HUES64 (cell line): ENCODE data around the gene PCSK2.

Experiments
- H3K27ac ChIP-seq: 2 replicates; pipeline ENCODE4 v1.7.0; 2013; ENCODE audit warnings: low read depth, low read length, inconsistent platforms
- H3K27me3 ChIP-seq: 2 replicates; pipeline ENCODE4 v1.6.1; 2013; ENCODE audit warnings: mild to moderate bottlenecking, low read length; ENCODE audit not compliant: insufficient read depth
- H3K36me3 ChIP-seq: 2 replicates; pipeline ENCODE4 v1.6.1; 2013; ENCODE audit warnings: mild to moderate bottlenecking, low read length; ENCODE audit not compliant: insufficient read depth
- H3K4me1 ChIP-seq: 2 replicates; pipeline ENCODE4 v1.6.1; 2013; ENCODE audit warnings: mild to moderate bottlenecking, low read length, moderate library complexity; ENCODE audit not compliant: insufficient read depth
- H3K4me3 ChIP-seq: 2 replicates; pipeline ENCODE4 v1.5.1; 2013; ENCODE audit warnings: mild to moderate bottlenecking, low read length, moderate library complexity
- H3K9ac ChIP-seq: 2 replicates; pipeline ENCODE4 v1.6.1; 2013; ENCODE audit warnings: mild to moderate bottlenecking, low read depth, low read length
- H3K9me3 ChIP-seq: 2 replicates; pipeline ENCODE4 v1.6.1; 2013; ENCODE audit warnings: low read depth, low read length; ENCODE audit not compliant: insufficient read depth
- WGBS: fragments of 150-250, 120-280 bp; methylation state at CpG from one replicate; pipeline ENCODE4 v1.1.7; 2013; ENCODE audit warnings: missing lambda C conversion rate; 5-methylcytosine and 5-hydroxymethylcytosine counted together

Gene PCSK2

GRCh38 chr20:17343656-17344452 is 117.0 kb downstream of the PCSK2 start:
- Histone ChIP-seq H3K4me3 (no peak overlapping the region), H3K4me1 (peaks cover 10% of the 10 kb centered on the region), H3K27me3 (no peaks in the 10 kb centered on the region), H3K36me3 (no peaks in the 10 kb centered on the region), H3K9ac (no peak overlapping the region), H3K27ac (no peak overlapping the region), H3K9me3 (no peaks in the 10 kb centered on the region)
- 78% methylated on average over 13 of the region's 13 CpGs for WGBS

- Histone ChIP-seq H3K9me3 (no peaks in the 10 kb centered on the region), H3K27me3 (no peaks in the 10 kb centered on the region), H3K36me3 (no peaks in the 10 kb centered on the region), H3K4me3 (no peak overlapping the region), H3K4me1 (peaks cover 8% of the 10 kb centered on the region; the same call in 1 of the 2 replicates), H3K9ac (no peak overlapping the region), H3K27ac (no peak overlapping the region)
- 90% methylated on average over 2 of the region's 2 CpGs for WGBS
Measured at GRCh38 chr20:17344790-17345189, 118.0 kb downstream of the PCSK2 start.

- Histone ChIP-seq H3K4me1 (peaks cover 8% of the 10 kb centered on the region; the same call in 1 of the 2 replicates), H3K4me3 (no peak overlapping the region), H3K9ac (no peak overlapping the region), H3K36me3 (no peaks in the 10 kb centered on the region), H3K9me3 (no peaks in the 10 kb centered on the region), H3K27me3 (no peaks in the 10 kb centered on the region), H3K27ac (no peak overlapping the region)
- WGBS = 93% methylated on average over 2 of the region's 2 CpGs
Measured at GRCh38 chr20:17345321-17345720, 118.5 kb downstream of the PCSK2 start.

- Histone ChIP-seq H3K9me3 (no peaks in the 10 kb centered on the region), H3K27me3 (no peaks in the 10 kb centered on the region), H3K36me3 (no peaks in the 10 kb centered on the region), H3K27ac (no peak overlapping the region), H3K9ac (no peak overlapping the region), H3K4me1 (no peaks in the 10 kb centered on the region), H3K4me3 (no peak overlapping the region)
- WGBS = 93% methylated on average over 3 of the region's 3 CpGs
Measured at GRCh38 chr20:17350321-17350720, 123.5 kb downstream of the PCSK2 start.

DNA sequence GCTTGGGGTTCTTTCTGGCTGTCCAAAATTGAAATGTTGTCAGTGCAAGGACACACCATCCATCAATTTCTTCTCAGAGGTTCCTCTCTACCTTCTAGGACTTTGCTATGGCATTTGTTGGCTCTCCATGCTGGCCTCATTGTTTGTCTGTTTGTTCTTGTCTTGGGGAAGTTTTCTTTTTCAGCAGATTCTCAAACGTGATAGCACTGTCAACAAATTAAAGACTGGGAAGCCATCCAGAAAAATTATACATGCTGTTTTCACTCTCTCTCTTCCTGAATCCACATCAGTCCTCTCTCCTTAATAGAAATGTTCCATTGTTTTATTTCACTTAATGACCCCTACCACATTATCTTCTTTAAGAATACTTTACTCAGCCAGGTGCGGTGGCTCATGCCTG is 130.4 kb downstream of the PCSK2 start:
- no peaks in the 10 kb centered on the region for H3K27me3 ChIP-seq
- 92% methylated on average over 2 of the region's 2 CpGs for WGBS
- no peaks in the 10 kb centered on the region for H3K36me3 ChIP-seq
- no peak overlapping the region for H3K27ac ChIP-seq
- H3K9ac ChIP-seq = no peak overlapping the region
- H3K4me1 ChIP-seq = no peaks in the 10 kb centered on the region
- H3K9me3 ChIP-seq = no peaks in the 10 kb centered on the region
- H3K4me3 ChIP-seq = no peak overlapping the region

GRCh38 chr20:17358854-17359253 is 132.0 kb downstream of the PCSK2 start:
- H3K27me3 ChIP-seq = no peaks in the 10 kb centered on the region
- no peaks in the 10 kb centered on the region for H3K36me3 ChIP-seq
- no peak overlapping the region for H3K4me3 ChIP-seq
- 100% methylated on average over 1 of the region's 1 CpG for WGBS
- H3K9me3 ChIP-seq = no peaks in the 10 kb centered on the region
- no peaks in the 10 kb centered on the region for H3K4me1 ChIP-seq
- no peak overlapping the region for H3K27ac ChIP-seq
- no peak overlapping the region for H3K9ac ChIP-seq

DNA sequence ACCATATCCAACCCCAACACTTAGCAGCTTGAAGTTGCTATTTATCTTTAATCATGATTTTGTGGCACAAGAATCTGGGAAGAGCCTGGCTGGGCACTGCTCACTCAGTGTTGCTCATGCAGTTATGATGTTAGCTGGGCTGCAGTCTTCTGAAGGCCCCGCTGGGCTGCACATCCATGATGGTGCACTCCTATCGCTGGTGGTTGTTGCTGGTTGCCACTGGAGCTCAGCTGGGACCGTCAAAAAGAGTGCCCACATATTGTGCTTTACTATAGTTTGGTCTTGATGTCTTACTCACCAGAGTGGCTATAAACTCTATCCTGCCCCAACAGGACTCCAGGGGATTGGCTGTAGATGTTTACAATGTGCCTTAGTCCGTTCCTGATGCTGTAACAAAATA is 137.8 kb downstream of the PCSK2 start:
- Histone ChIP-seq H3K9me3 (no peaks in the 10 kb centered on the region), H3K9ac (no peak overlapping the region), H3K27ac (no peak overlapping the region), H3K4me1 (no peaks in the 10 kb centered on the region), H3K4me3 (no peak overlapping the region), H3K36me3 (no peaks in the 10 kb centered on the region), H3K27me3 (no peaks in the 10 kb centered on the region)
- 99% methylated on average over 4 of the region's 4 CpGs for WGBS

- Histone ChIP-seq H3K9ac (no peak overlapping the region), H3K27me3 (no peaks in the 10 kb centered on the region), H3K4me1 (no peaks in the 10 kb centered on the region), H3K36me3 (no peaks in the 10 kb centered on the region), H3K27ac (no peak overlapping the region), H3K4me3 (no peak overlapping the region), H3K9me3 (no peaks in the 10 kb centered on the region)
- WGBS = 94% methylated on average over 4 of the region's 4 CpGs
Measured at GRCh38 chr20:17365831-17366230, 139.0 kb downstream of the PCSK2 start.

- no peaks in the 10 kb centered on the region for H3K36me3 ChIP-seq
- H3K4me1 ChIP-seq = no peaks in the 10 kb centered on the region
- 93% methylated on average over 2 of the region's 2 CpGs for WGBS
- H3K4me3 ChIP-seq = no peak overlapping the region
- no peaks in the 10 kb centered on the region for H3K27me3 ChIP-seq
- no peak overlapping the region for H3K27ac ChIP-seq
- no peak overlapping the region for H3K9ac ChIP-seq
- no peaks in the 10 kb centered on the region for H3K9me3 ChIP-seq
Measured at GRCh38 chr20:17369506-17369905, 142.7 kb downstream of the PCSK2 start.

DNA sequence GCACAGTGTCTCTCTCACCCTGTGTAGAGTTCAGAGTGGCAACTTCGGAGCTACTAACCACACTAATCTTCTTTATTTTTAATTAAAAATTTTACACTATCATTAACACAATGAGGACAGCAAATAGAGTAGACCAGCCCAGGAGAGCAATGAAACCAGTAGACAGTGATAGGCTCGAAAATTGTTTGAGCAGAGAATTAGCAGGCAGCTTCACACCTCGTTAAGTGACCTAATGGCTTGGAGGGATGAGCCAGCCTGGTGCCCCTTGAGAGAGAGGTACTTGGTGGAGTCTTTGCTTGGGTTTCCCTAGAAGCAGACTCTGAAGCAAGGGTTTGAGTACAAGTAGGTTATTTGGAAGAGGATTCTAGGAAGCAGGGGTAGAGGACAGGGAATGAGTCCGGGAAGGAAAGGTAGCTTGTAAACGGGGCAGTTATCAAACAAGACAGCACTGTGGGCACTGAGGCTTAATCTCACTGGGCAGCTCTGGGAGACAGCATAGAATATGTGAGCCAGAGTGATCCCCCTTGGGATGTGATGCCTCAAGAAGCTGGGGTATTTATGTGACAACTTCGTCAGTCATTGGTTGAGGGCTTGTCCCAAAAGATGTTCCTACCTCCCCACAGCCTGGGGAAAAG is 146.1 kb downstream of the PCSK2 start:
- Histone ChIP-seq H3K4me1 (no peaks in the 10 kb centered on the region), H3K36me3 (no peaks in the 10 kb centered on the region), H3K9ac (no peak overlapping the region), H3K4me3 (no peak overlapping the region), H3K27ac (no peak overlapping the region), H3K9me3 (no peaks in the 10 kb centered on the region), H3K27me3 (no peaks in the 10 kb centered on the region)
- 83% methylated on average over 6 of the region's 6 CpGs for WGBS

DNA sequence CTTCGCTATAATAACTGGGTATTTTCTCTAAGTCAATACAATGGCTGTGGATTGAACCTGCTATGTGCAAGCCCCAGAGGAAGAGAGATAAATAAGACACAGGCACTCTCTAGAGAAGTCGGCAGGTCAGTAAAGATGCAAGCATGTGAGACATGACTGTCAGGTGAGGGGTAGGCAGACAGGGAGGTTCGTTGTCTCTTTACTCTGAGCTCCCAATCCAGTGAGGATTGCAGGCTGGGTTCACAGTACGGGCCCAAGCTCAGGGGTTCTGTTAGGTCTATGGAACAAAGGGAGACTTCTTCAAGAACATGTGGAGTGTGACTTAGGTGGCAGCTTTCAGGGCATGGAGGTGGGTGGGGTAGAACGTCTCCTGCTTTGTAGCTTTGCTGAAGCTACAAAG is 147.2 kb downstream of the PCSK2 start:
- WGBS = 88% methylated on average over 5 of the region's 5 CpGs
- no peak overlapping the region for H3K9ac ChIP-seq
- H3K27ac ChIP-seq = no peak overlapping the region
- no peaks in the 10 kb centered on the region for H3K36me3 ChIP-seq
- no peaks in the 10 kb centered on the region for H3K27me3 ChIP-seq
- no peak overlapping the region for H3K4me3 ChIP-seq
- no peaks in the 10 kb centered on the region for H3K4me1 ChIP-seq
- no peaks in the 10 kb centered on the region for H3K9me3 ChIP-seq
